Keratinocyte (primary cell): Measurements from ENCODE around the gene PPOX.

Source experiments
- CTCF ChIP-seq, 3 experiments: IDR thresholded peaks in 1 of 3; conservative IDR thresholded peaks in 1 of 3; optimal IDR thresholded peaks in 1 of 3; 2 replicates in 2 of 3; 3 replicates in 1 of 3; pipeline versions ENCODE3 to v1.5.1; 2011; ENCODE audit warnings: low read length in 3 of 3, mild to moderate bottlenecking in 3 of 3, moderate library complexity in 2 of 3, control low read depth in 1 of 3, inconsistent platforms in 1 of 3; ENCODE audit not compliant: insufficient read depth in 2 of 3; ENCODE audit errors: extremely low read depth in 1 of 3
- EZH2 ChIP-seq: IDR thresholded peaks from one replicate; pipeline ENCODE4 v1.6.1; 2012; ENCODE audit warnings: inconsistent platforms, mild to moderate bottlenecking, low read length, moderate library complexity

DNA sequence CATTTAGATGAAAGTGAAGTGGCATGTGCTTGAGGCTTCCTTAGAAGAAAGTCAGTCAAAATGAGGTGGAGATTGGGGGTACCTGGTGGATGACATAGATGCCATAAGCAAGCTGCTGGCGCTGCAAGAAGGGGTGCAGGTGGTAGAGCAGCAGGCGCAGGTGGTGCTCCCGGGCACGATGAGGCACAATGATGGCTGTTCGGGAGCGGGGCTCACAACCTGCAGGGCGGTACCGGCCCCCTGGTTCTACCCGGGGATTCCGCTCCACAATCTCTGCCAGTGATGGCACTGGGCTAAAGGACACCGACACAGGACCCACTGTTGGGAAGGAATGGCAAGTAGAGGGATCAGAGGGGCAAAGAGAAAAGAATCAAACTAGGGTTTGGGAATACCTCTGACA is 8.7 kb downstream of the PPOX start:
- TF ChIP-seq CTCF (optimal IDR thresholded peaks at IDR 0.05 in 1 of 3, IDR thresholded peaks at IDR 0.05 in 1 of 3, conservative IDR thresholded peaks at IDR 0.05 in 1 of 3; ENCODE audit: extremely low read depth in 1 of 3, insufficient read depth in 2 of 3, low read length in 3 of 3) (no peak), EZH2 (no peak)
